CD4-positive, alpha-beta T cell (primary cell): ENCODE data around the gene SH3YL1. TPM values are rescaled to one million over a fixed set of nuclear protein-coding genes. Genes with fewer than 3 reads are reported as not detected.

Experiments
- ATAC-seq: fragments of 200-7000 bp; cut with Tn5 transposase; one replicate; pipeline ENCODE4 v1.10.0; 2022; ENCODE audit warnings: mild to moderate bottlenecking; ENCODE audit not compliant: poor library complexity
- CTCF ChIA-PET: fragments of 350-600 bp; sonication (Branson Sonifier 250); formaldehyde crosslinking; loops from one replicate; lab custom pipeline; 2021; ENCODE audit warnings: antibody characterized with exemption, inconsistent platforms; lab: Charles Lee
- POLR2A ChIA-PET: fragments of 350-600 bp; sonication (Branson Sonifier 250); formaldehyde crosslinking; loops from one replicate; lab custom pipeline; 2021; ENCODE audit warnings: antibody characterized with exemption, inconsistent platforms; lab: Charles Lee
- DNase-seq, 14 experiments: peaks; one replicate each; pipeline ENCODE4 v3.0.0-alpha.2; 2013 to 2020; ENCODE audit warnings: mixed read lengths in 2 of 14
- H3K27ac ChIP-seq, 2 donors: one replicate each; pipeline versions ENCODE4 v1.5.1 to v1.7.0; 2013; ENCODE audit warnings: low read length in 2 of 2, low read depth in 1 of 2, mild to moderate bottlenecking in 1 of 2
- H3K27me3 ChIP-seq, 2 experiments: 1 replicate in 1 of 2; 2 replicates in 1 of 2; pipeline versions ENCODE4 v1.6.1 to v1.7.0; 2013; ENCODE audit warnings: low read length in 2 of 2, control low read depth in 1 of 2, mild to moderate bottlenecking in 1 of 2, moderate library complexity in 1 of 2; ENCODE audit not compliant: insufficient read depth in 2 of 2, control insufficient read depth in 1 of 2
- H3K36me3 ChIP-seq: one replicate; pipeline ENCODE4 v1.6.1; 2013; ENCODE audit warnings: low read length, control low read depth; ENCODE audit not compliant: insufficient read depth
- H3K4me1 ChIP-seq: one replicate; pipeline ENCODE4 v1.6.1; 2013; ENCODE audit warnings: low read length, control low read depth; ENCODE audit not compliant: insufficient read depth
- H3K4me3 ChIP-seq: one replicate; pipeline ENCODE4 v1.5.1; 2013; ENCODE audit warnings: mild to moderate bottlenecking, low read length, moderate library complexity
- H3K9me3 ChIP-seq, 2 experiments: 1 replicate in 1 of 2; 2 replicates in 1 of 2; pipeline versions ENCODE4 v1.6.1 to v1.7.0; 2013; ENCODE audit warnings: low read length in 2 of 2, mild to moderate bottlenecking in 2 of 2, control low read depth in 1 of 2, moderate library complexity in 1 of 2; ENCODE audit not compliant: control insufficient read depth in 1 of 2, insufficient read depth in 1 of 2
- H3K27ac Mint-ChIP-seq: one replicate; pipeline ENCODE4 v1.8.0; 2020; ENCODE audit warnings: mixed read lengths
- H3K27me3 Mint-ChIP-seq: one replicate; pipeline ENCODE4 v1.8.0; 2021; ENCODE audit warnings: mixed read lengths
- H3K36me3 Mint-ChIP-seq: one replicate; pipeline ENCODE4 v1.8.0; 2021; ENCODE audit warnings: low read depth, mixed read lengths
- H3K4me1 Mint-ChIP-seq: one replicate; pipeline ENCODE4 v1.8.0; 2021; ENCODE audit warnings: low read depth, mixed read lengths
- H3K4me3 Mint-ChIP-seq: one replicate; pipeline ENCODE4 v1.8.0; 2020; ENCODE audit warnings: mild to moderate bottlenecking, mixed read lengths
- H3K9me3 Mint-ChIP-seq: one replicate; pipeline ENCODE4 v1.8.0; 2020; ENCODE audit warnings: mixed read lengths
- CTCF ChIP-seq: fragments of 200-600 bp; IDR thresholded peaks from one replicate; pipeline ENCODE4 v1.8.0; 2022; ENCODE audit warnings: antibody characterized with exemption, mild to moderate bottlenecking
- intact Hi-C, 2 experiments: fragments of 100-400 bp; cut with DNase I in 1 of 2; cut with micrococcal nuclease in 1 of 2; formaldehyde crosslinking; loops; one replicate each; pipeline versions ENCODE4 v1.15.1 to v1.9.0; 2023 to 2025; cut with DNase I, micrococcal nuclease
- total RNA-seq, 174 experiments: library from RNA in 2 of 174; stranded (reverse) in 2 of 174; gene quantifications; one replicate each; pipeline ENCODE4 v1.2.3 and lab custom pipeline; 2021 to 2026

The SH3YL1 gene
- total RNA-seq, 2 experiments from 2014 or later, result 59.7 to 61.9 TPM

GRCh38 chr2:295090-295489, 31.3 kb upstream of the SH3YL1 start:
- POLR2A ChIA-PET, result no interaction called here
- peaks cover 81% of the 10 kb centered on the region for H3K27me3 Mint-ChIP-seq
- Histone ChIP-seq H3K4me1 (peaks cover 2% of the 10 kb centered on the region), H3K36me3 (no peaks in the 10 kb centered on the region), H3K27ac (no peak overlapping the region), H3K9me3 (no peaks in the 10 kb centered on the region), H3K27me3 (peaks cover 16 to 21% of the 10 kb centered on the region in 2 experiments), H3K4me3 (no peak overlapping the region)
- no peak overlapping the region for H3K27ac Mint-ChIP-seq
- ATAC-seq (no peak), DNase-seq (no peak)
- no peaks in the 10 kb centered on the region for H3K36me3 Mint-ChIP-seq
- intact Hi-C loops, result no loop called here
- H3K4me1 Mint-ChIP-seq, result peaks cover 1% of the 10 kb centered on the region
- CTCF ChIA-PET, result no interaction called here
- H3K4me3 Mint-ChIP-seq, result no peak overlapping the region
- no peak for TF ChIP-seq CTCF
- H3K9me3 Mint-ChIP-seq, result no peaks in the 10 kb centered on the region

- peak overlapping the region; percentile 81 for H3K4me3 Mint-ChIP-seq
- H3K27me3 ChIP-seq, result peaks cover 39 to 40% of the 10 kb centered on the region in 2 experiments
- peaks cover 16% of the 10 kb centered on the region for H3K4me1 Mint-ChIP-seq
- CTCF ChIA-PET, result interaction anchor here (0.6 to 1.4 kb wide), 3 partner anchors 12 to 86 kb away, joined by 3 to 4 read pairs (median 4); no protein-coding TSS in a partner anchor
- H3K4me3 ChIP-seq, result peak overlapping the region; percentile 25
- POLR2A ChIA-PET, result interaction anchor here (1.3 kb wide), 1 partner anchor 16 kb away, joined by 3 read pairs; no protein-coding TSS in a partner anchor
- H3K4me1 ChIP-seq, result peaks cover 17% of the 10 kb centered on the region
- H3K27ac ChIP-seq, result no peak overlapping the region
- intact Hi-C loops, result loop anchor here in 1 of 2 experiments (1.0 to 2.0 kb wide), 2 partner anchors 118 to 345 kb away; no protein-coding TSS in a partner anchor
- DNase-seq (peak; percentile 18 to 70 (median 49)), ATAC-seq (peak; percentile 51)
- no peaks in the 10 kb centered on the region for H3K9me3 Mint-ChIP-seq
- H3K27ac Mint-ChIP-seq, result no peak overlapping the region
- H3K9me3 ChIP-seq, result peaks cover 0 to 5% of the 10 kb centered on the region in 2 experiments
- peak; percentile 76 for TF ChIP-seq CTCF
- H3K27me3 Mint-ChIP-seq, result peaks cover 65% of the 10 kb centered on the region
- no peaks in the 10 kb centered on the region for H3K36me3 ChIP-seq
- H3K36me3 Mint-ChIP-seq, result no peaks in the 10 kb centered on the region
These were observed 26.4 kb upstream of the SH3YL1 start for GRCh38 chr2:290090-290722.

GRCh38 chr2:289362-290089, 25.7 kb upstream of the SH3YL1 start:
- intact Hi-C loops, result loop anchor here in 1 of 2 experiments (1.0 to 2.0 kb wide), 3 partner anchors 42 to 345 kb away; no protein-coding TSS in a partner anchor
- no peak overlapping the region for H3K27ac ChIP-seq
- peak overlapping the region; percentile 25 for H3K4me3 ChIP-seq
- ATAC-seq, result peak; percentile 26
- POLR2A ChIA-PET, result interaction anchor here (1.3 to 1.6 kb wide), 2 partner anchors 15 to 114 kb away, joined by 3 read pairs; no protein-coding TSS in a partner anchor
- peaks cover 0 to 5% of the 10 kb centered on the region in 2 experiments for H3K9me3 ChIP-seq
- Mint-ChIP-seq H3K4me1 (peaks cover 16% of the 10 kb centered on the region), H3K27ac (no peak overlapping the region), H3K4me3 (peak overlapping the region; percentile 81), H3K9me3 (no peaks in the 10 kb centered on the region), H3K27me3 (peaks cover 58% of the 10 kb centered on the region), H3K36me3 (no peaks in the 10 kb centered on the region)
- no peaks in the 10 kb centered on the region for H3K36me3 ChIP-seq
- peak in 2 of 14 experiments; percentile 31 to 38 for DNase-seq
- TF ChIP-seq CTCF, result no peak
- H3K4me1 ChIP-seq, result peaks cover 17% of the 10 kb centered on the region
- CTCF ChIA-PET, result interaction anchor here (1.4 kb wide), 2 partner anchors 42 to 87 kb away, joined by 3 to 4 read pairs; no protein-coding TSS in a partner anchor
- H3K27me3 ChIP-seq, result peaks cover 39 to 42% of the 10 kb centered on the region in 2 experiments
